ENCODE data around the gene AARS1.
"Not testable (repeated sequence)": the region's sequence is repeated elsewhere in the genome, so short reads cannot be mapped to it uniquely, and the experiment has no call there.

AARS1 gene

DNA sequence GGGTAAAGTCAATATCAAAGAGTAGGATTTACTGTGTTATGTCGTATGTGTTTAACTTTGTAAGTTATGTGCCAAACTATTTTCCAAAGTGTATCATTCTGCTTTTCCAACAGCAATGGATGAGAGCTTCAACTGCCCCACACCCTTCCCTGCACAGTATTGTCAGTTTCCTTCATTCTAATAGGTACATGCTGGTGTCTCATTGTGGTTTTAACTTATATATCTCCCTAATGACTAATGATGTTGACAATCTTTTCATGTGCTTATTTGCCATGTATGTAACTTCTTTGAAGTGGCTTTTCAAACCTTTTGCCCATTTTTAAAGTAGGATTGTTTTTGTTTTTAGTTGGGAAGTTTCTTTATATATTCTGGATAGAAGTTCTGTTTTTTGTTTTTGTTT lies 13.4 kb upstream of the AARS1 start:
- H3K27ac ChIP-seq (ENCODE audit: low read depth, low read length, severe bottlenecking), result no peak overlapping the region
- peaks cover 5% of the 10 kb centered on the region for H3K4me1 ChIP-seq (ENCODE audit: control insufficient read depth, insufficient read depth, low read length, poor library complexity, severe bottlenecking)
- H3K36me3 ChIP-seq (ENCODE audit: control insufficient read depth, insufficient read depth, low read length), result peaks cover 24% of the 10 kb centered on the region
- H3K4me3 ChIP-seq (ENCODE audit: extremely low read depth, insufficient read depth, low read length, poor library complexity, severe bottlenecking), result no peak overlapping the region
- peaks cover 6% of the 10 kb centered on the region for H3K9me3 ChIP-seq (ENCODE audit: control insufficient read depth, low read length)
- WGBS, 2 experiments (ENCODE audit: insufficient coverage in 2 of 2), result no CpG with 5 or more reads among the region's 1 CpG

DNA sequence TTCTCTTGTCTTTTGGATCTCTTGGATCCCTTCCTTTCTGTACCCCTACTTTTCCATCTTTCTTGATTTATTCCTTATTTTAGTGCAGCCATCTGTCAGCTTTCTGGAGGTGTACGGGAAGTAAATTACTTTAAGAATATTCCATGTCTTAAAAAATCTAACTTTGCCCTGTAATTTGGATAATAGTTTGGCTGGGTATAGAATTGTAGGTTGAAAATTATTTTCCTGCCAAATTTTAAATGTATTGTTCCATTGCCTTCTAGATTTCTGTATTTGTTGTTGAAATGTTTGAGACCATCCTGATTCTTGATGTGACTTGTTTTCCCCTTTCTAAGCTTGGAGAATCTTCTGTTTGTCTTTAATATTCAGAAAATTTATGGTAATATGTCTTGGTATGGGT lies 11.8 kb upstream of the AARS1 start:
- no CpG with 5 or more reads among the region's 1 CpG for WGBS, 2 experiments (ENCODE audit: insufficient coverage in 2 of 2)
- peaks cover 6% of the 10 kb centered on the region for H3K9me3 ChIP-seq (ENCODE audit: control insufficient read depth, low read length)
- no peak overlapping the region for H3K4me3 ChIP-seq (ENCODE audit: extremely low read depth, insufficient read depth, low read length, poor library complexity, severe bottlenecking)
- no peak overlapping the region for H3K27ac ChIP-seq (ENCODE audit: low read depth, low read length, severe bottlenecking)
- peaks cover 23% of the 10 kb centered on the region for H3K36me3 ChIP-seq (ENCODE audit: control insufficient read depth, insufficient read depth, low read length)
- peaks cover 5% of the 10 kb centered on the region for H3K4me1 ChIP-seq (ENCODE audit: control insufficient read depth, insufficient read depth, low read length, poor library complexity, severe bottlenecking)

DNA sequence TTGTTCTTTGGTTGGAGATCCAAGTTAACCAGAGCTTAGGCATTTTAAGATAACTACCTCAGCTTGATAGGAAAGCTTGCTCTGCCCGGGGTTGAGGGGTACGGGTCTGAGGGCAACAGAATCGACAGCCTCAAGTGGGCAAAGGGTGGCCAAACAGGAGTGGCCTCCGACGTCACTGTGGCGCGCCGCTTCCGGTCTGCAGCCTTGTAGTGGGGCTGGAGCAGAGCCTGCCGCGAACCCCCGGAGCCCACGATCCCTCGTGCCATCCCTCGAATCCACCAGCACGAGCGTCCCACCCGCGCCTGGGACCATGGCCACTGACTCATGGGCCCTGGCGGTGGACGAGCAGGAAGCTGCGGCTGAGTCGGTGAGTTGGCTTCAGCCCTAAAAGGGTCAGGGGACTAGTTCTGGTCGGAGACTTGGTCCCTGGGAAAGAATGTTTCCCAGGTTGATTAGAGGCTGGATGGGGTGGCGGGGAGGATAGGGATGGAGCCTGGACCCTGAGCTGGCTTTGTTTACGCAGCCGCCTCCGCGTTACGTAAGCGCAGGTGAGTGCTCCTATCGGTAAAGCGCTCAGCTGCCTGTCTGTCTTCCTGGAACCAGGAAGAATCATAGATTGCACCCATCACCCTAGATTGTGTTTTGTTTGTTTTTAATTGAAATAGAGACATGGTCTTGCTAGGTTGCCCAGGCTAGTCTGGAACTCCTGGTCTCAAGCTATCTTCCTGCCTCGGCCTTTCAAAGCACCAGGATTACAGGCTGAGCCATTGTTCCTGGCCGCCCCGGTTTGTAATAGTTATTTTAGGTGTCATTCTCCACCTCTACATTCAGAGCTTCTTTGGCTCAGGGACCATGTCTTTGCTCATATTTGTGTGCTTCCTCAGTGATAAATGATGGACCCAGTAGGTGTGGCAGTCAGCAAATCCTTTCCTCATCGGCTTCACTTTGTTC lies 10.0 kb upstream of the AARS1 start, which contains the start of gene DDX19B:
Gene DDX19B, plus strand, starts transcription at position 199 of the 951 bp plus-strand sequence. Its CDS starts 112 bp downstream, at position 311.
- Histone ChIP-seq H3K36me3 (ENCODE audit: control insufficient read depth, insufficient read depth, low read length) (peaks cover 21% of the 10 kb centered on the region), H3K4me3 (ENCODE audit: extremely low read depth, insufficient read depth, low read length, poor library complexity, severe bottlenecking) (peak within 1 kb of the TSS; percentile 90), H3K9me3 (ENCODE audit: control insufficient read depth, low read length) (peaks cover 6% of the 10 kb centered on the region), H3K27ac (ENCODE audit: low read depth, low read length, severe bottlenecking) (peak within 1 kb of the TSS; percentile 87), H3K4me1 (ENCODE audit: control insufficient read depth, insufficient read depth, low read length, poor library complexity, severe bottlenecking) (no peaks in the 10 kb centered on the region)
- WGBS, 2 experiments (ENCODE audit: insufficient coverage in 2 of 2), result 0 to 6% methylated on average over 21 to 32 of the region's 37 CpGs

DNA sequence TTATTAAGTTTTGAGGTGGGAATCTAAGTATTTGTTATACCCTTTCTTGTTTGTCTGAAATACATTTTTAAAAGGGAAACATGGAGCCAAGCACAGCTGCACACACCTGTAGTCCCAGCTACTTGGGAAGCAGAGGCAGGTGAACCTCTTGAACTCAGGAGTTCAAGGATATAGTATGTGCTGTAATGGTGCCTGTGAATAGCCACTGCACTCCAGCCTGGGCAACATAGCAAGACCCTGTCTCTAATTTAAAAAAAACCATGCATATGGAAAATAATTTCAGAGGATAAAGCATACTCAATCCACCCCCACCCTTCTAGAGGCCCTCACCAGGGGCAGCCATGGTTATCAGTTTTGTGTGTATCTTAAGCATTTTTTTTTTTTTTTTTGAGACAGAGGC lies 6.3 kb upstream of the AARS1 start:
- no peak overlapping the region for H3K4me3 ChIP-seq (ENCODE audit: extremely low read depth, insufficient read depth, low read length, poor library complexity, severe bottlenecking)
- no peaks in the 10 kb centered on the region for H3K4me1 ChIP-seq (ENCODE audit: control insufficient read depth, insufficient read depth, low read length, poor library complexity, severe bottlenecking)
- H3K9me3 ChIP-seq (ENCODE audit: control insufficient read depth, low read length), result no peaks in the 10 kb centered on the region
- H3K36me3 ChIP-seq (ENCODE audit: control insufficient read depth, insufficient read depth, low read length), result peaks cover 5% of the 10 kb centered on the region
- H3K27ac ChIP-seq (ENCODE audit: low read depth, low read length, severe bottlenecking), result no peak overlapping the region

DNA sequence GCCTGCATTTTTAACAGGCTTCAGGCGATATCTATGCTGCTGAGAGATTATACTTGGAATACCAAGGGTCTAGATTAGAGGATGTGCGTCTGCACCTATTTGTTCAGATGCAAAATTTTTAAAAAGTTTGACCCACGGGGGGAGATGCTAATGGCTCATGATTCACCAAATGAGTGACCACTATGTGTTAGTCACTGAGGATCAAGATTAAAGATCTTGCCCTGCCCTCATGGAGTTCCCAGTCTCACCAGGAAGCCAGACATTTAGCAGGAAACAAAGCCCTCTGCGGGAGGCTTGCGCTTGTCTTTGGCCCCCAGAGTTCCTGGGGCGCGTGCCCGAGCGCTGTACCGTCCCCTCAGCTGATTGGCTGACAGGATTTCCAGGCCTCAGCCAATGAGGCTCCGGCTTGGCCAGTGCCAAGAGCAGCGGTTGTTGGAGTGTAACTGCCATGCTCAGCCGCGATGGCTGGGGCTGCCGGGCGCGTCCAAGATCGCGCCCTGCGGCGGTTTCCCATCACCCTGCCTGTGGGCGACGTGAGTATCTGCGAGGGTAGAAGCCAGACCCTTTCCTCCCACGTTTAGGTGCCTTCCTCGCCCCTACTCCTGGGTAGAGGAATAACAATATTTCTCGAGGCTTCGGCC lies 5.2 kb upstream of the AARS1 start:
- 90 to 94% methylated on average over 27 to 28 of the region's 28 CpGs for WGBS, 2 experiments (ENCODE audit: insufficient coverage in 2 of 2)
- no peaks in the 10 kb centered on the region for H3K36me3 ChIP-seq (ENCODE audit: control insufficient read depth, insufficient read depth, low read length)
- H3K4me3 ChIP-seq (ENCODE audit: extremely low read depth, insufficient read depth, low read length, poor library complexity, severe bottlenecking), result no peak overlapping the region
- no peak overlapping the region for H3K27ac ChIP-seq (ENCODE audit: low read depth, low read length, severe bottlenecking)
- H3K4me1 ChIP-seq (ENCODE audit: control insufficient read depth, insufficient read depth, low read length, poor library complexity, severe bottlenecking), result no peaks in the 10 kb centered on the region
- no peaks in the 10 kb centered on the region for H3K9me3 ChIP-seq (ENCODE audit: control insufficient read depth, low read length)

GRCh38 chr16:70292148-70292547 lies 2.8 kb upstream of the AARS1 start:
- H3K4me1 ChIP-seq (ENCODE audit: control insufficient read depth, insufficient read depth, low read length, poor library complexity, severe bottlenecking); H3K9me3 ChIP-seq (ENCODE audit: control insufficient read depth, low read length); H3K36me3 ChIP-seq (ENCODE audit: control insufficient read depth, insufficient read depth, low read length); H3K4me3 ChIP-seq (ENCODE audit: extremely low read depth, insufficient read depth, low read length, poor library complexity, severe bottlenecking); H3K27ac ChIP-seq (ENCODE audit: low read depth, low read length, severe bottlenecking): not testable (repeated sequence)
- 80 to 100% methylated on average over 2 to 5 of the region's 11 CpGs for WGBS, 2 experiments (ENCODE audit: insufficient coverage in 2 of 2)

DNA sequence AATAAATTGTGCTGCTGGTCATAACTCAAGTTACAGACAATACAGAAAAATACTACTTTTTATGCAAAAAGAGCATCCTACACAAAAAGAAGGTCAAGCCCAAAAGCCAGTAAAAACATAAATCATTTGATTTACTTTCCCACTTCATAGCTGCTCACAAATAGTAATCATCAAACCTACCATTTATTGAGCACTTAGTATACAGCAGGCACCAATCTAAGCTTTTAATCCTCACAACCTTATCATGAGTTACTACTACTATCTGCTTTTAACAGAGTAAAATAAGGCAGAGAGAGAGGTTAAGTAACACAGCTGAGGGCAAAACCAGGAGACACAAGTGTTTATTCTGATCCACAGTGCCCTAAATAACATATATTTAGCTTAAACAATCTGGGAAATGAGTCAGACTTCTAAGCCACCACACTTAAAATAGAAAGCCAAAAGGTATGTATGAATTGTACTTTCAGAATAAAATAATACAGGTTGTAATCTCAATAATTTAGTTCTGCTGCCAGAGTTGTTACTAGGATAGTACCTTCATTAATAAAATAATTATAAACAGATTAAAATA lies 1.7 kb upstream of the AARS1 start:
- peaks cover 7% of the 10 kb centered on the region for H3K36me3 ChIP-seq (ENCODE audit: control insufficient read depth, insufficient read depth, low read length)
- H3K4me3 ChIP-seq (ENCODE audit: extremely low read depth, insufficient read depth, low read length, poor library complexity, severe bottlenecking), result no peak overlapping the region
- no peaks in the 10 kb centered on the region for H3K9me3 ChIP-seq (ENCODE audit: control insufficient read depth, low read length)
- H3K4me1 ChIP-seq (ENCODE audit: control insufficient read depth, insufficient read depth, low read length, poor library complexity, severe bottlenecking), result no peaks in the 10 kb centered on the region
- no peak overlapping the region for H3K27ac ChIP-seq (ENCODE audit: low read depth, low read length, severe bottlenecking)

- H3K4me1 ChIP-seq (ENCODE audit: control insufficient read depth, insufficient read depth, low read length, poor library complexity, severe bottlenecking); H3K9me3 ChIP-seq (ENCODE audit: control insufficient read depth, low read length); H3K27ac ChIP-seq (ENCODE audit: low read depth, low read length, severe bottlenecking): not testable (repeated sequence)
- Histone ChIP-seq H3K4me3 (ENCODE audit: extremely low read depth, insufficient read depth, low read length, poor library complexity, severe bottlenecking) (peak overlapping the region; percentile 81), H3K36me3 (ENCODE audit: control insufficient read depth, insufficient read depth, low read length) (peaks cover 41% of the 10 kb centered on the region)
- 93 to 96% methylated on average over 10 to 17 of the region's 17 CpGs for whole genome bisulfite sequencing, 2 experiments (ENCODE audit: insufficient coverage in 2 of 2)
Observed at GRCh38 chr16:70287304-70287971, 1.9 kb downstream of the AARS1 start.

DNA sequence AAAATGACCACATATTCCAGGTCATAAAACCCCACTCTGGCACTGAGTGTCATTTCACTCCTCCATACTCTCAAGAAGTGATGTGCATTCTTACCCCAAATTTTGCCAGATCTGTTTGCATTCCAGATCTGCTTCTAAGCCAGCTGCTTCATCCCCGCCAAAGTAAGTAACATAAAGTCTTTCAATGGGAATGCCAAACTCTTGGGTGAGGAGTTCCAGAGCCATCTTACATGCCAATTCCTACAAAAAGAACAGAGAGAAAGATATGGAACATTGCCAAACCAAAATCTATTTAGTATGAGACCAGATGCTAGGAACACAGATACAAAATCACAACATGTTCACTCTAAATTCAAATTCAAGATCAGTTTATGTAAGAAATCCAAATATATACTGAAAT lies 12.9 kb downstream of the AARS1 start:
- WGBS, 2 experiments (ENCODE audit: insufficient coverage in 2 of 2), result 100% methylated on average over 1 of the region's 1 CpG; no CpG with 5 or more reads in 1 of the 2 experiments
- Histone ChIP-seq H3K4me3 (ENCODE audit: extremely low read depth, insufficient read depth, low read length, poor library complexity, severe bottlenecking) (no peak overlapping the region), H3K9me3 (ENCODE audit: control insufficient read depth, low read length) (no peaks in the 10 kb centered on the region), H3K27ac (ENCODE audit: low read depth, low read length, severe bottlenecking) (no peak overlapping the region), H3K36me3 (ENCODE audit: control insufficient read depth, insufficient read depth, low read length) (peaks cover 94% of the 10 kb centered on the region), H3K4me1 (ENCODE audit: control insufficient read depth, insufficient read depth, low read length, poor library complexity, severe bottlenecking) (no peaks in the 10 kb centered on the region)

DNA sequence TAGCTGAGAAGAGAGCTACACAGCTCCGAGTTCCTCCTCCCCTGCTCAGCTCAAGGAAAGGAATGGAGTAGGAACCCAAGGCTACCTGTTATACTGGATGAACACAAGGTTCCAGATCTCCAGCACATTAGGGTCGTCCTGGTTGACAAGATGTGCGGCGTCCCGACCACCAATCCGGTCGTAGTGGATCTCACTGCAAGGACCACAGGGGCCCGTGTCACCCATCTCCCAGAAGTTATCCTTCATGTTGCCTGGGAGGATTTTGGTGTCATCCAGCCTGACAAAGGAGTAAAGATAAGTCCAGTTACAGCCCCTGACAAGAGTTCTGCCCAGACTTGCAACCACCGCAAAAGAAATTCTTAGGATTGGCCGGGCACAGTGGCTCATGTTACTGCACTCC lies 17.6 kb downstream of the AARS1 start:
- no peaks in the 10 kb centered on the region for H3K4me1 ChIP-seq (ENCODE audit: control insufficient read depth, insufficient read depth, low read length, poor library complexity, severe bottlenecking)
- H3K27ac ChIP-seq (ENCODE audit: low read depth, low read length, severe bottlenecking), result no peak overlapping the region
- peaks cover 94% of the 10 kb centered on the region for H3K36me3 ChIP-seq (ENCODE audit: control insufficient read depth, insufficient read depth, low read length)
- no peak overlapping the region for H3K4me3 ChIP-seq (ENCODE audit: extremely low read depth, insufficient read depth, low read length, poor library complexity, severe bottlenecking)
- no peaks in the 10 kb centered on the region for H3K9me3 ChIP-seq (ENCODE audit: control insufficient read depth, low read length)
- 95 to 98% methylated on average over 10 of the region's 10 CpGs for WGBS, 2 experiments (ENCODE audit: insufficient coverage in 2 of 2)

Measured in mesodermal cell (in vitro differentiated cells).